ENCODE data around the gene CELF1.

CELF1 gene

DNA sequence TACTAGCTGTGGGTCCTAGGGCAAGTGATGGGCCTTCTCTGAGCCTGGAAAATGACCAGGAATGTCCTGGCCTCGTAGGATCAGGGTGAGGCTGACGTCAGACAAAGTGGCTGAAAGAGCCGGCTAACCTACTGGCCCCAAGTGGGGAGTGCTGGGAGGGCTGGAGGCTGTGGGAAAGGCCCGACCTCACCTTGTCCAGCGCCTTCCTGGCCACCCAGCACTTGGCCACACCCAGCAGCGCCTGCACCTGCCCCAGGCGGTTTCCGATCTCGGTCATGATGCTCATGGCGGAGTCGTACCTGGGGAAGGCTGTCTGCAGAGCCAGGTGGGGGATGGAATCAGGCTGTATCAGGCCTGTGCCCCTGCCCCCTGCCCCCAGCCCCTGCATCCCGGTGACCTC, 111.5 kb downstream of the CELF1 start:
- Mint-ChIP-seq H3K36me3 (no peaks in the 10 kb centered on the region), H3K4me3 (no peak overlapping the region), H3K9me3 (no peaks in the 10 kb centered on the region), H3K27me3 (peaks cover 4% of the 10 kb centered on the region), H3K27ac (no peak overlapping the region), H3K4me1 (peaks cover 5% of the 10 kb centered on the region)
- CTCF ChIA-PET: no interaction called here
- DNase-seq: no peak

DNA sequence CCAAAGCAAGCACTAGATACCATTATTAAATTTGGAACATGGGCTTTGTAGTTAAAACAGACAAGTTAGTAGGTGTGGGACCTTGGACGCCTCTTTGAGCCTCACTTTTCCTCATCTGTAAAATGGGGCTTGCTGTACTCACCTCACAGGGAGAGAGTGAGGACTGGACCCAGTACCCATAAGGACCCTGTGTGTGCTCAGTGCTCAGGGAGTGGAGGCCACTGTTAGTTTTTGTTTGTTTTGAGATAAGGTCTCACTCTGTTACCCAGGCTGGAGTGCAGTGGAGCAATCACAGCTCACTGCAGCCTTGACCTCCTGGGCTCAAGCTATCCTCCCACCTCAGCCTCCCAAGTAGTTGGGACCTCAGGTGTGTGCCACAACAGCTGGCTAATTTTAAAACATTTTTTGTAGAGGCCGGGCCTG, 112.9 kb downstream of the CELF1 start:
- H3K27ac Mint-ChIP-seq: no peak overlapping the region
- H3K4me1 Mint-ChIP-seq: peaks cover 5% of the 10 kb centered on the region
- no peaks in the 10 kb centered on the region for H3K36me3 Mint-ChIP-seq
- no peak for DNase-seq
- no peak overlapping the region for H3K4me3 Mint-ChIP-seq
- CTCF ChIA-PET: no interaction called here
- H3K27me3 Mint-ChIP-seq: peaks cover 9% of the 10 kb centered on the region
- H3K9me3 Mint-ChIP-seq: no peaks in the 10 kb centered on the region

DNA sequence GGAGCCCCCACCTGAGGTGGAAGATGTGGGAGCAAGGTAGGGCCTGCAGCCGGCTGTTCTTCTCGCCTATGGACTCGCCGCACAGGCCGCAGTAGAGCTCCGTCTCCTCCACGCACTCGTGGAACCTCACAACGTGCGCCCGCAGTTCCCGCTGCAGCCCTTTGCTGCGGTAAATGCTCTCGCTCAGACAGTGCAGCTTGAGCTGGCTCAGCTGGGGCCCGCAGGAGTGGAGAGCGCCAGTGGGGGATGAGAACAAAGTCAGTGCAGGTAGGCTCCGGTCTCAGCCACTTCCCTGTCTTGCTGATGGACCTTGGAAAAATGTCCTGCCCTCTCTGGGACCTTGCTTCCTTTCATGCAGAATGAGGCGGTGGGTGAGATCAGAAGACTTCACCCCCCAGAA, 114.2 kb downstream of the CELF1 start:
- CTCF ChIA-PET: no interaction called here
- H3K9me3 Mint-ChIP-seq: no peaks in the 10 kb centered on the region
- no peak overlapping the region for H3K4me3 Mint-ChIP-seq
- peaks cover 12% of the 10 kb centered on the region for H3K27me3 Mint-ChIP-seq
- peaks cover 5% of the 10 kb centered on the region for H3K4me1 Mint-ChIP-seq
- no peak overlapping the region for H3K27ac Mint-ChIP-seq
- DNase-seq: no peak
- no peaks in the 10 kb centered on the region for H3K36me3 Mint-ChIP-seq

DNA sequence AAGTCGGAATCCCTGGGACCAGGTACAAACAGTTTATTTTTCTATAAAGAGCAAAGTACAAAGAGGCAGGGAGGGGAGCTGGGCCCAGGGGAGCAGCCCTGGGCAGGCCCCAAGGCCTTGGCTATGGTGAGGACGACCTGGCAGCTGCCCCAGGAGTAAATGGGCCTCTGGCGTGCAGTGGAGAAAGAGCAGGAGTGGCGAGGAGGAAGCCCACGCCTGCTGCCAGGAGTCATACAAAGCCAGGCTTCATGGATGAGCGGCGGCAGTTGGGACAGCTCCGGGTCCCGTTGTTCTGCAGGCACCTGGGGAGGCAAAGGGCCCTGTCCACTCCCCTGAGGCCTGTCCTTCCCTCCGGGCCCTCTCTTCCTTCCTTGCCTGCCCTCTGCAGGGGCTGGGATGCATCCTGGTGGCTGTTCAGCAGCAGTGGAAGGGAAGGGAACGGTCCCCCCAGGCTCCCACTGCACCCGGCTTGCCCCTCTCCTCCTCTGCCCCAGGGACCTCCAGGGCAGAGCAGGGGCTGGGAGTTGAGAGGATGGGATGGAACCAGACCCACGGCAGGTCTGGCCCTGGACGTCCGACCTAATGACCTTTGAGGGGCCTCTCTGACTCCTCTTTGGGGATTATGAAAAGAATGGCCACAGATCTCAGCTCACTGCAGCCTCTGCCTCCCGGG, 115.0 kb downstream of the CELF1 start:
- Mint-ChIP-seq H3K27ac (no peak overlapping the region), H3K36me3 (no peaks in the 10 kb centered on the region), H3K27me3 (peaks cover 11% of the 10 kb centered on the region), H3K9me3 (no peaks in the 10 kb centered on the region), H3K4me1 (no peaks in the 10 kb centered on the region), H3K4me3 (no peak overlapping the region)
- DNase-seq: no peak
- CTCF ChIA-PET: no interaction called here

DNA sequence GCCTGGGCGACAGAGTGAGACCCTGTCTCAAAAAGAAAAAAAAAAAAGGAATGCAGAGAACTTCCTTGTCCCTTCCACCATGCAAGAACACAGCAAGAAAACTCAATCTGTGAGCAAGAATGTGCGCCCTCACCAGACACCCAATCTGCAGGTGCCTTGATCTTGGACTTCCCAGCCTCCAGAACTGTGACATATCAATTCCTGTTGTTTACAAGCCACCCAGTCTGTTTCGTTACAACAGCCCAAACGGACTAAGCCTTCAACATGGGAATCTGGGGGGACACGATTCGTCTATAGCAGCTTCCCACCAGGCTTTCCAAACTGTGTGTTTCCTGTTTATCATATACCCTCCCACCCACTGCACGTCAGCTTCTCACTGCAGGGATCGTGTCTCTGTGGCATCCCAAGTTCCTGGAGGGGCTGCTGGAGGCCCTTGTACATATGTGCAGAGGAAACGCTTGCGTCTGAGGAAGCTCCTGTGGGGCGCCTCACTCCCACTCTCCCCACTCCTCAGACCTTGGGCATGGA, 115.7 kb downstream of the CELF1 start:
- Mint-ChIP-seq H3K27ac (no peak overlapping the region), H3K27me3 (peaks cover 11% of the 10 kb centered on the region), H3K4me3 (no peak overlapping the region), H3K36me3 (no peaks in the 10 kb centered on the region), H3K9me3 (no peaks in the 10 kb centered on the region), H3K4me1 (no peaks in the 10 kb centered on the region)
- CTCF ChIA-PET: no interaction called here
- no peak for DNase-seq

DNA sequence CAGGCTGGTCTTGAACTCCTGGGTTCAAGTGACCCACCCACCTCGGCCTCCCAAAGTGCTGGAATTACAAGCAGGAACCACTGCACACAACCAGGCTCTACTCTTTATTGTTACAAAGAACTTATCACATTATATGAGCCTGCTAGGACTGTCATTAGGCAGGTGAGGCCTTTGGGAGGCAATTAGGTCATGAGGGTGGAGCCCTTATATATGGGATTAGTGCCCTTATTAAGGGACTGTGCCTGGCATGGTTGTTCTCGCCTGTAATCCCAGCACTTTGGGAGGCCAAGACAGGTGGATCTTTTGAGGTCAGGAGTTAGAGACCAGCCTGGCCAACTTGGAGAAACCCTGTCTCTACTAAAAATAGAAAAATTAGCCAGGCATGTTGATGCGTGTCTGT, 116.2 kb downstream of the CELF1 start:
- Mint-ChIP-seq H3K4me1 (no peaks in the 10 kb centered on the region), H3K4me3 (no peak overlapping the region), H3K27ac (no peak overlapping the region), H3K36me3 (no peaks in the 10 kb centered on the region), H3K27me3 (peaks cover 11% of the 10 kb centered on the region), H3K9me3 (no peaks in the 10 kb centered on the region)
- CTCF ChIA-PET: no interaction called here
- no peak for DNase-seq

DNA sequence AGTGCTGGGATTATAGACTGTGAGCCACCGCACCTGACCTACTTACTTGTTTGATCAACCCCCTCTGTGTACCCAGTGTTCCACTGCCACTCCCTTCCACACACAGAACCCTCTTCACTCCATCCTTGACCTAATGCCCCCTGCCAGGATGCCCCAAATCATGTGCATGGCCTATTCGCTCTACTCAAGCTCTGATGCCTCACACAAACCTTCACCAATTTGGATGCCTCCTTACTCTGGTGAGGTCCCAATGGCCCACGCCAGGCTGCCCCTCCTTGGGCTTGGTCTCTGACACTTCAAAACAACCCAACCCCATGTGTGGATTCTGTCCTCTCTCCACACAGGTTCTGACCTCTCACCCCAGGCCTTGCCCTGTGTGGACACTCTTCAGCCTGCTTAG, 117.2 kb downstream of the CELF1 start:
- no peaks in the 10 kb centered on the region for H3K36me3 Mint-ChIP-seq
- no peak for DNase-seq
- no peak overlapping the region for H3K27ac Mint-ChIP-seq
- H3K4me3 Mint-ChIP-seq: no peak overlapping the region
- CTCF ChIA-PET: no interaction called here
- H3K4me1 Mint-ChIP-seq: no peaks in the 10 kb centered on the region
- no peaks in the 10 kb centered on the region for H3K9me3 Mint-ChIP-seq
- peaks cover 11% of the 10 kb centered on the region for H3K27me3 Mint-ChIP-seq

DNA sequence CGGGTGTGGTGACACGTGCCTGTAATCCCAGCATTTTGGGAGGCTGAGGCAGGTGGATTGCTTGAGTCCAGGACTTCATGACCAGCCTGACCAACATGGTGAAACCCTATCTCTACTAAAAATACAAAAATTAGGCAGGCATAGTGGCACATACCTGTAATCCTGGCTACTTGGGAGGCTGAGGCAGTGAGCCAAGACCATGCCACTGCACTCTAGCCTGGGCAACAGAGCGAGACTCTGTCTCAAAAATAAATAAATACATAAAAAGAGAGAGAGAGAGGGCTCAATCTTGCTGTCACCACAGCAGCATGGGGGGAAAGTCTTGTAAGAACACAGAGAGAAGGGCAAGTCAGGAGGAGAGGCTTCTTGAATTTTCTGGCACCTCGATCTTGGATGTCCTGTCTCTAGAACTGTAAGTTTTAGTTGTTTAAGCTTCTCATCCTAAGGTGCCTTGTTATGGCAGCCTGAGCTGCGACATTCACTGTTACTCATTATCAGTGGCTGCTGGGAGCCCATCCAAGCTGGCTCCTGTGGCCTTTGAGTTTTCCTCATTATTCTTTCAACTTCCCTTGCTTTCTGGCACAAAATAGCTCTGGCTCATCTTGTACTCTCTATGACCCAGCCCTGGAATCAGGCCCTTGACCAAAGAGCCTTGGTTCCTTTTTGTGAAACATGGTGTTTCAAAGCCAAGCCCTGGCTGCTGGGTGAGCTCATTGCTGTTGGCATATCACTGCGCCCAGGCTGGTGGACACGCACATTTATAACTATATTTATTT, 118.7 kb downstream of the CELF1 start:
- CTCF ChIA-PET: no interaction called here
- Mint-ChIP-seq H3K36me3 (no peaks in the 10 kb centered on the region), H3K27ac (no peak overlapping the region), H3K27me3 (peaks cover 11% of the 10 kb centered on the region), H3K4me1 (peaks cover 2% of the 10 kb centered on the region), H3K9me3 (no peaks in the 10 kb centered on the region), H3K4me3 (no peak overlapping the region)
- DNase-seq: no peak

DNA sequence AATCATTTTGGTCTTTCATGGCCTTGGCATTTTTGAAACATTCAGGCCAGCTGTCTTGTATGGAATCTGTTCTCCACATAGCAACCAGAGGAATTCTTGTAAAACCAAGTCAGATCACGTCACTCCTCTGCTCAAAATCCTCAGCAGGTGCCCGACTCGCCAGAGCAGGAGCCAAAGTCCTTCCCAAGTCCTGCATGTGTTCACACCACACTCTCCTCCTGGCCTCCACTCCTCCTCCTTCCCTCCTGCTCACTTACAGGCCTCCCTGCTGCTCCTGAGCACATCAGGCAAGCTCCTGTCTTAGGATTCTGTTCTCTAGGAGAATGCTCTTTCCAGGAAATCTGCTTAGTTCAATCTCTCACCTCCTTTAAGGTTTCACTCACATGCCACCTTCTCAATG, 119.8 kb downstream of the CELF1 start:
- CTCF ChIA-PET: interaction anchor here (1.3 kb wide), 1 partner anchor 21 kb away, joined by 4 read pairs; no protein-coding TSS in a partner anchor
- no peak for DNase-seq
- peaks cover 2% of the 10 kb centered on the region for H3K4me1 Mint-ChIP-seq
- no peak overlapping the region for H3K4me3 Mint-ChIP-seq
- H3K27ac Mint-ChIP-seq: no peak overlapping the region
- H3K27me3 Mint-ChIP-seq: peaks cover 11% of the 10 kb centered on the region
- H3K9me3 Mint-ChIP-seq: no peaks in the 10 kb centered on the region
- H3K36me3 Mint-ChIP-seq: no peaks in the 10 kb centered on the region

DNA sequence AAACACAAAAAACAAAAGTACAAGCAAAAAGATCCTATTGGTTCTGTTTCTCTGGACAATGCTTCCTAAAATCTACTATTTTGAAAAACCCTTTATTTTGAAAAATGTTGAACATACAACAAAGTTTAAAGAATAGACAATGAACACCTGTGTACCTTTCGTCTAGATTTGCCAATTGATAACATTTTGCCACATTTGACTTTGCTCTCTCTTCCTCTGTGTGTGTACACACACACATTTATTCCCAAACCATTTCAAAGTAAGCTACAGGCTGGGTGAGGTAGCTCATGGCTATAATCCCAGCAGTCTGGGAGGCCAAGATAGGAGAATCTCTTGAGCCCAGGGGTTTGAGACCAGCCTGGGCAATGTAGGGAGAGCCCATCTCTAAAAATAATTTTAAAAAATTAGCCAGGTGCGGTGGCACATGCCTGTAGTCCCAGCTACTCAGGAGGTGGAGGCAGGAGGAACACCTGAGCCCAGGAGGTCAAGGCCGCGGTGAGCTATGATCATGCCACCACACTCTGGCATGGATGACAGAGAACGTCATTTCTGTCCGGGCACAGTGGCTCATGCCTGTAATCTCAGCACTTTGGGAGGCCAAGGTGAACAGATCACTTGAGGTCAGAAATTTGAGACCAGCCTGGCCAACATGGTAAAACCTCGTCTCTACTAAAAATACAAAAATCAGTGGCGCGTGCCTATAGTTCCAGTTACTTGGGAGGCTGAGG, 121.4 kb downstream of the CELF1 start:
- peaks cover 11% of the 10 kb centered on the region for H3K27me3 Mint-ChIP-seq
- H3K27ac Mint-ChIP-seq: no peak overlapping the region
- DNase-seq: no peak
- CTCF ChIA-PET: interaction anchor here (0.9 to 1.0 kb wide), 2 partner anchors 31 to 186 kb away, joined by 3 read pairs; no protein-coding TSS in a partner anchor
- H3K9me3 Mint-ChIP-seq: no peaks in the 10 kb centered on the region
- no peaks in the 10 kb centered on the region for H3K36me3 Mint-ChIP-seq
- no peak overlapping the region for H3K4me3 Mint-ChIP-seq
- H3K4me1 Mint-ChIP-seq: peaks cover 8% of the 10 kb centered on the region

DNA sequence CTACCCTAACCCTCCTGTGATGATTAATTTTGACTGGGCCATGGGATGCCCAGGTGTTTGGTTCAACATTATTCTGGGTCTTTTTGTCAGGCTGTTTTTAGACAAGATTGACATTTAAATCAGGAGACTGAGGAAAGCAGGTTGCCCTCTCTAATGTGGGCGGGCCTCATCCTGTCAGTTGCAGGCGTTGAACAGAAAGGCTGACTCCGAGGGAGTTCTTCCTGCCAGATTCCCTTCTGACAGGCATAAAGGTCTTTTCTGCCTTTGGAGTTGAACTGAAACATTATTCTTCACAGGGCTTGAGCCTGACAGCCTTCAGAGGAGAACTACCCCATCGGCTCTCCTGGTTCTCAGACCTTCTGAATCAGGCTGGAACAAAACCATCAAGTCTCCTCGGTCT, 122.4 kb downstream of the CELF1 start:
- Mint-ChIP-seq H3K4me3 (no peak overlapping the region), H3K9me3 (no peaks in the 10 kb centered on the region), H3K4me1 (peaks cover 16% of the 10 kb centered on the region), H3K27ac (no peak overlapping the region), H3K36me3 (peaks cover 7% of the 10 kb centered on the region), H3K27me3 (peaks cover 7% of the 10 kb centered on the region)
- no peak for DNase-seq
- CTCF ChIA-PET: no interaction called here

DNA sequence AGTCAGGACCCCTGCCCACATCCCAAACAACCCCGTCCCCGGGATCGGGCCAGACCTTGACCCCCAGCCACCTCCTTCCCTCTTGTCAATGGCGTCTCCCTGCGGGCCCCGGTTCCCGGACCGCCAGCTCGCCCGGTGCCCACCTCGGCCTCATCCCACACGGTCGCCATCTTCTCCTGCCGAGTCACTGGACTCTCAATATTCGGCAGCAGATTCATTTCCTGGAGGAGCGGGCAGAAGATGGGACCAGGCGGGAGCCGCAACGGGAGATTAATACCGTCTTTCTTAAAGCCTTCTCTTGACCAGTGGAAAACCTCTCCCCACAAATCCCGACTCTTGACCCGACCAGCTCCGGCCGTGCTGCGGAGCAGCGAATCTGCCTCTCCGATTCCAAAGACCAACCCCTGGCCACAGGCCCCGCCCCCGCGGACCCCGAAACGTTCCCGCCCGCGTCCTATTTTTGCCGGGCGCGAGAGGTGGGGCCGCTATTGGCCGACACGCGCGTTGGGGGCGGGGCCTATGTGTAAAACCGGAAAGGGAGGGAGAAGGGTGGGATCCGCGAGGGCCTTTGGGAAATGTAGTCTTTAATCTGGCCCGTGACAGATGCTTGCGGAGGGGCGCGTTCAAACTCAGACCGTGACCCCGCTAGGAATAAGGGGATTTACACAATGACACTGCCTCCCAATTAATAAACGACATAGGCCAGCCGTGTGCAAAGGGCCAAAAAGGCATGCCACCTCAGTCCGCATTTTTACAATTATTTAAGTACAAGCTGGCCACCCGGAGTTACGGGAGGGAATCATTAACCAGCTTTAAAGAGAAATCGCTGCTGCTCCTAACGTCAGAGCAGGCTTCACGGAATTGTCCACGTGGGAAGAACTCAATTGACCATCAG, 126.6 kb downstream of the CELF1 start, which contains the start of gene PSMC3:
TSS of gene PSMC3 (minus strand) at position 378 of the 895 bp plus-strand sequence. CDS start at position 218, 160 bp downstream.
- DNase-seq: peak; percentile 99
- H3K36me3 Mint-ChIP-seq: peaks cover 41% of the 10 kb centered on the region
- no peaks in the 10 kb centered on the region for H3K9me3 Mint-ChIP-seq
- H3K27me3 Mint-ChIP-seq: no peaks in the 10 kb centered on the region
- H3K27ac Mint-ChIP-seq: peak within 1 kb of the TSS; percentile 99
- H3K4me3 Mint-ChIP-seq: peak within 1 kb of the TSS; percentile 100
- peaks cover 35% of the 10 kb centered on the region for H3K4me1 Mint-ChIP-seq
- CTCF ChIA-PET: interaction anchor here (1.5 to 4.5 kb wide), 2 partner anchors 15 to 52 kb away, joined by 4 to 22 read pairs; no protein-coding TSS in a partner anchor

DNA sequence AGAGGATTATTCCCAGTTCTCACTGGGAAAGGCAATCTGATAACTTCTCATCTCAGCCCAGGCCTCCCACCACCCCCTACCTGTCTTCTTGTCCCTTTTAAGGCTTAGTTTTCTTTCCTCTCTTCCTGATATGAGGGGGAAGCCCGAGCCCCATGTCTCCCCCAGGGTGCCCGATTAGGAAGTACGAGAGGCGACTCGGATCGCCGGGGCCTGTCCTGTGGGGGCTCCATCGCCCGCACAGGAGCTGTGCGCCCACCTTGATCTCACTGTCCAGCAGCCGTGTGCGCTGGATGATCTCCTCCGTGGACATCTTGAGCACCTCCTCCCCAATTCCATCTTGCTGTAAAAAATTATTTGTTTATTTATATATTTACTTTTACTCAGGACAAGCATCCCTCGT, 127.3 kb downstream of the CELF1 start:
- Mint-ChIP-seq H3K36me3 (peaks cover 46% of the 10 kb centered on the region), H3K4me3 (peak overlapping the region; percentile 100), H3K4me1 (peaks cover 35% of the 10 kb centered on the region), H3K27ac (peak overlapping the region; percentile 99), H3K27me3 (no peaks in the 10 kb centered on the region), H3K9me3 (no peaks in the 10 kb centered on the region)
- CTCF ChIA-PET: interaction anchor here (4.5 kb wide), 1 partner anchor 14 kb away, joined by 22 read pairs; no protein-coding TSS in a partner anchor
- no peak for DNase-seq
